Thyroid gland (tissue), 4 donors: ENCODE results near the gene CLPSL1.

Source experiments
- POLR2A ChIP-seq, 2 donors: fragments of 450-650 bp; IDR thresholded peaks; one replicate each; pipeline ENCODE4 v1.6.1; 2017; ENCODE audit warnings: antibody characterized with exemption in 2 of 2, mild to moderate bottlenecking in 2 of 2, moderate library complexity in 1 of 2
- TF ChIP-seq, protein P1 (sequence below), 6 experiments: fragments of 200-600 bp in 3 of 6; fragments of 450-650 bp in 3 of 6; sonication (generic) in 3 of 6; IDR thresholded peaks; one replicate each; pipeline ENCODE4 v1.5.1; 2016 to 2019; ENCODE audit warnings: antibody characterized with exemption in 6 of 6, mild to moderate bottlenecking in 2 of 6, inconsistent platforms in 1 of 6, moderate library complexity in 1 of 6

DNA sequence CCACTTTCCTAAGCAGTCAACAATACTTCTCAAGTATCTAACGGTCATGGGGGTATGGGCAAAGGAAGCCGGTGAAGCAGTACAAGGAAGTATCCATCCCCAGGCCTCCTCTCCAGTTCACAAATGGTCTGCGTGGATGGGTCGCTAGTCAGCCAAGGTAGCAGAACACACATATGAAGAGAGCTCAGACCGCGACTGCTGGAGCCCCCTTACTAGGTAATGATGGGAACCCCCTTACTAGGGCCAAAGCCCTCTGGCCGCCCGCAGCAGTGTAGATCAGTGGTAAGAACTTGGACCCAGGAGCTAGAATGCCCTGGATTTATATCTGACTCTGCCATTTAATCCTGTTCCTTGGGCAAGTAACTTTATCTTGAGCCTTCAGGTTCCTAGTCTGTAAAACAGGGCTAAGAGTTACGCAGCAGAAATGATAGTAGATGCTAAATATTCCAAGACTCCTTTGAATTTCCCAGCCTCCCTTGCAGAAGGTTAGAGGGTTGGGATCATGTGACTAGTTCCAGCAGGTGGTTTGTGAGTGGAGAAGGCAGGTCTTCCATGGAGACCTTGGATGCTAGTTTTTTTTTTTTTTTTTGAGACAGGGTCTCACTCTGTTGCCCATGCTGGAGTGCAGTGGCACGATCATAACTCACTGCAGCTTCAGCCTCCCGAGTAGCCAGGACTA, 6.6 kb upstream of the CLPSL1 start:
- TF ChIP-seq, protein P1, sequence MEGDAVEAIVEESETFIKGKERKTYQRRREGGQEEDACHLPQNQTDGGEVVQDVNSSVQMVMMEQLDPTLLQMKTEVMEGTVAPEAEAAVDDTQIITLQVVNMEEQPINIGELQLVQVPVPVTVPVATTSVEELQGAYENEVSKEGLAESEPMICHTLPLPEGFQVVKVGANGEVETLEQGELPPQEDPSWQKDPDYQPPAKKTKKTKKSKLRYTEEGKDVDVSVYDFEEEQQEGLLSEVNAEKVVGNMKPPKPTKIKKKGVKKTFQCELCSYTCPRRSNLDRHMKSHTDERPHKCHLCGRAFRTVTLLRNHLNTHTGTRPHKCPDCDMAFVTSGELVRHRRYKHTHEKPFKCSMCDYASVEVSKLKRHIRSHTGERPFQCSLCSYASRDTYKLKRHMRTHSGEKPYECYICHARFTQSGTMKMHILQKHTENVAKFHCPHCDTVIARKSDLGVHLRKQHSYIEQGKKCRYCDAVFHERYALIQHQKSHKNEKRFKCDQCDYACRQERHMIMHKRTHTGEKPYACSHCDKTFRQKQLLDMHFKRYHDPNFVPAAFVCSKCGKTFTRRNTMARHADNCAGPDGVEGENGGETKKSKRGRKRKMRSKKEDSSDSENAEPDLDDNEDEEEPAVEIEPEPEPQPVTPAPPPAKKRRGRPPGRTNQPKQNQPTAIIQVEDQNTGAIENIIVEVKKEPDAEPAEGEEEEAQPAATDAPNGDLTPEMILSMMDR (IDR thresholded peaks at IDR 0.05): no peak
- no peak for TF ChIP-seq POLR2A (IDR thresholded peaks at IDR 0.05)
